H9 (cell line): ENCODE measurements around the gene SMIM36. TPM values are rescaled to one million over a fixed set of nuclear protein-coding genes. Genes with fewer than 3 reads are reported as not detected.

Source experiments
- DNase-seq: peaks from one replicate; pipeline ENCODE4 v3.0.0-alpha.2; 2017
- H2AFZ ChIP-seq: one replicate; pipeline ENCODE4 v1.6.1; 2013; ENCODE audit warnings: mild to moderate bottlenecking, low read length, control low read depth, moderate library complexity
- H2AK5ac ChIP-seq: 2 replicates; pipeline ENCODE4 v1.6.1; 2013; ENCODE audit warnings: low read length, control low read depth, mixed read lengths; ENCODE audit not compliant: insufficient read length
- H2BK120ac ChIP-seq: one replicate; pipeline ENCODE4 v1.6.1; 2013; ENCODE audit warnings: low read depth, mild to moderate bottlenecking, low read length, control low read depth, inconsistent platforms; ENCODE audit not compliant: poor library complexity, severe bottlenecking
- H2BK12ac ChIP-seq: 2 replicates; pipeline ENCODE4 v1.6.1; 2013; ENCODE audit warnings: low read length, control low read depth, mixed read lengths, low read depth; ENCODE audit not compliant: insufficient read length
- H2BK15ac ChIP-seq: 2 replicates; pipeline ENCODE4 v1.6.1; 2013; ENCODE audit warnings: low read depth, low read length, control low read depth
- H2BK20ac ChIP-seq: one replicate; pipeline ENCODE4 v1.6.1; 2013; ENCODE audit warnings: low read depth, mild to moderate bottlenecking, low read length, control low read depth, inconsistent platforms; ENCODE audit not compliant: poor library complexity, severe bottlenecking
- H2BK5ac ChIP-seq: 2 replicates; pipeline ENCODE4 v1.6.1; 2013; ENCODE audit warnings: low read length, control low read depth, mixed read lengths; ENCODE audit not compliant: insufficient read length
- H3K14ac ChIP-seq: 2 replicates; pipeline ENCODE4 v1.6.1; 2013; ENCODE audit warnings: low read length, control low read depth; ENCODE audit not compliant: insufficient read depth
- H3K18ac ChIP-seq: 2 replicates; pipeline ENCODE4 v1.6.1; 2013; ENCODE audit warnings: low read depth, mild to moderate bottlenecking, mixed read lengths, low read length, control low read depth; ENCODE audit not compliant: insufficient read length
- H3K23ac ChIP-seq: 2 replicates; pipeline ENCODE4 v1.6.1; 2013; ENCODE audit warnings: low read length, control low read depth, mixed read lengths, low read depth; ENCODE audit not compliant: insufficient read length
- H3K23me2 ChIP-seq: 2 replicates; pipeline ENCODE4 v1.6.1; 2013; ENCODE audit warnings: low read depth, mild to moderate bottlenecking, mixed read lengths, low read length, control low read depth; ENCODE audit not compliant: insufficient read length, poor library complexity, severe bottlenecking
- H3K27ac ChIP-seq: 2 replicates; pipeline ENCODE4 v1.5.1; 2013; ENCODE audit warnings: low read length, control low read depth, mixed read lengths, low read depth; ENCODE audit not compliant: insufficient read length
- H3K27me3 ChIP-seq: 2 replicates; pipeline ENCODE4 v1.6.1; 2013; ENCODE audit warnings: low read length, control low read depth, inconsistent platforms; ENCODE audit not compliant: insufficient read depth
- H3K4ac ChIP-seq: 2 replicates; pipeline ENCODE4 v1.6.1; 2013; ENCODE audit warnings: low read depth, mild to moderate bottlenecking, control low read depth, inconsistent platforms, low read length, moderate library complexity
- H3K4me1 ChIP-seq: 2 replicates; pipeline ENCODE4 v1.6.1; 2013; ENCODE audit warnings: low read length, control low read depth, inconsistent platforms; ENCODE audit not compliant: insufficient read depth
- H3K4me2 ChIP-seq: 2 replicates; pipeline ENCODE4 v1.6.1; 2013; ENCODE audit warnings: low read length, control low read depth, mixed read lengths; ENCODE audit not compliant: insufficient read length, insufficient read depth
- H3K56ac ChIP-seq: 2 replicates; pipeline ENCODE4 v1.6.1; 2013; ENCODE audit warnings: low read depth, mild to moderate bottlenecking, mixed read lengths, low read length, control low read depth; ENCODE audit not compliant: insufficient read length
- H3K79me1 ChIP-seq: 2 replicates; pipeline ENCODE4 v1.6.1; 2013; ENCODE audit warnings: low read depth, mild to moderate bottlenecking, moderate library complexity, low read length, control low read depth, inconsistent platforms; ENCODE audit not compliant: insufficient read depth, poor library complexity, severe bottlenecking
- H3K79me2 ChIP-seq: 2 replicates; pipeline ENCODE4 v1.6.1; 2013; ENCODE audit warnings: low read length, control low read depth, inconsistent platforms; ENCODE audit not compliant: insufficient read depth
- H3K9ac ChIP-seq: 2 replicates; pipeline ENCODE4 v1.6.1; 2013; ENCODE audit warnings: low read length, control low read depth, mixed read lengths; ENCODE audit not compliant: insufficient read length; ENCODE audit errors: extremely low read depth
- H3K9me3 ChIP-seq: one replicate; pipeline ENCODE4 v1.6.1; 2013; ENCODE audit warnings: low read depth, low read length, inconsistent platforms; ENCODE audit not compliant: control insufficient read depth
- H3T11ph ChIP-seq: one replicate; pipeline ENCODE4 v1.6.1; 2013; ENCODE audit warnings: mild to moderate bottlenecking, low read length, control low read depth, inconsistent platforms
- H4K20me1 ChIP-seq: one replicate; pipeline ENCODE4 v1.6.1; 2013; ENCODE audit not compliant: control insufficient read depth, insufficient read length, insufficient read depth
- H4K5ac ChIP-seq: 2 replicates; pipeline ENCODE4 v1.6.1; 2013; ENCODE audit warnings: low read depth, mild to moderate bottlenecking, mixed read lengths, low read length, control low read depth; ENCODE audit not compliant: insufficient read length
- H4K8ac ChIP-seq: replicated peaks from 2 replicates; pipeline ENCODE4 v1.6.1; 2013; ENCODE audit warnings: low read length, control low read depth, mixed read lengths, low read depth; ENCODE audit not compliant: insufficient read length
- H4K91ac ChIP-seq: 2 replicates; pipeline ENCODE4 v1.6.1; 2013; ENCODE audit warnings: low read depth, mild to moderate bottlenecking, moderate library complexity, mixed read lengths, low read length, control low read depth; ENCODE audit not compliant: insufficient read length
- H3K27ac Mint-ChIP-seq, 3 experiments: 2 replicates in 2 of 3; 3 replicates in 1 of 3; pipeline ENCODE4 v1.8.0; 2020 to 2021; ENCODE audit warnings: mixed read lengths in 3 of 3, mild to moderate bottlenecking in 1 of 3, moderate library complexity in 1 of 3
- H3K27me3 Mint-ChIP-seq: 2 replicates; pipeline ENCODE4 v1.8.0; 2021; ENCODE audit warnings: low read depth, mild to moderate bottlenecking, moderate library complexity, mixed read lengths
- H3K36me3 Mint-ChIP-seq, 3 experiments: 2 replicates in 2 of 3; 3 replicates in 1 of 3; pipeline ENCODE4 v1.8.0; 2020 to 2021; ENCODE audit warnings: low read depth in 3 of 3, mixed read lengths in 3 of 3; ENCODE audit not compliant: insufficient read depth in 1 of 3
- H3K4me1 Mint-ChIP-seq, 2 experiments: 2 replicates each; pipeline ENCODE4 v1.8.0; 2020; ENCODE audit warnings: mixed read lengths in 2 of 2
- H3K4me3 Mint-ChIP-seq, 2 experiments: 2 replicates in 1 of 2; 3 replicates in 1 of 2; pipeline ENCODE4 v1.8.0; 2020 to 2021; ENCODE audit warnings: mild to moderate bottlenecking in 2 of 2, mixed read lengths in 2 of 2, moderate library complexity in 1 of 2
- H3K9me3 Mint-ChIP-seq, 2 experiments: 2 replicates in 1 of 2; 3 replicates in 1 of 2; pipeline ENCODE4 v1.8.0; 2020; ENCODE audit warnings: mild to moderate bottlenecking in 2 of 2, mixed read lengths in 2 of 2, moderate library complexity in 1 of 2
- CTCF ChIP-seq: fragments of 200-600 bp; sonication (generic); conservative IDR thresholded peaks from 3 replicates; pipeline ENCODE4 v1.8.0; 2021; ENCODE audit warnings: antibody characterized with exemption, mild to moderate bottlenecking
- WGBS: extraction: QIAGEN DNeasy Blood & Tissue Kit; methylation state at CpG from one replicate; pipeline ENCODE4 v1.1.7; 2013; ENCODE audit warnings: missing lambda C conversion rate, low lambda C conversion rate, mixed read lengths; ENCODE audit not compliant: insufficient read length; ENCODE audit errors: extremely low coverage; 5-methylcytosine and 5-hydroxymethylcytosine counted together
- total RNA-seq: library from RNA; stranded (reverse); gene quantifications from 2 replicates; pipeline ENCODE4 v1.2.1, GENCODE V29; 2021

SMIM36 gene
- total RNA-seq, 1 experiment from 2014 or later = not detected

GRCh38 chr17:55490376-55490775 is 20.9 kb downstream of the SMIM36 start:
- no peak overlapping the region; a peak in 1 of 7 replicates for H3K27ac Mint-ChIP-seq
- H3K23me2 ChIP-seq = no peaks in the 10 kb centered on the region
- no peak overlapping the region for H3K14ac ChIP-seq
- no peak overlapping the region for H3K27ac ChIP-seq
- no peak overlapping the region for H2BK15ac ChIP-seq
- H3K4me3 Mint-ChIP-seq = no peak overlapping the region
- H2BK12ac ChIP-seq = no peak overlapping the region
- H2BK120ac ChIP-seq = no peak overlapping the region
- no peaks in the 10 kb centered on the region for H3K9me3 ChIP-seq
- peaks cover 15 to 21% of the 10 kb centered on the region in 2 experiments for H3K4me1 Mint-ChIP-seq
- H3K56ac ChIP-seq = no peak overlapping the region
- WGBS = no CpG with 5 or more reads among the region's 4 CpGs
- H2BK20ac ChIP-seq = no peak overlapping the region
- no peak for DNase-seq
- H2AK5ac ChIP-seq = no peak overlapping the region
- no peaks in the 10 kb centered on the region for H3K4me1 ChIP-seq
- H2BK5ac ChIP-seq = no peak overlapping the region
- H3K27me3 ChIP-seq = no peaks in the 10 kb centered on the region
- no peak overlapping the region for H3K9ac ChIP-seq
- H3K4ac ChIP-seq = no peak overlapping the region
- no peaks in the 10 kb centered on the region for H3K79me2 ChIP-seq
- no peaks in the 10 kb centered on the region for H3K36me3 Mint-ChIP-seq
- no peak overlapping the region for H3T11ph ChIP-seq
- H3K4me2 ChIP-seq = no peak overlapping the region
- H2AFZ ChIP-seq = no peak overlapping the region
- H3K23ac ChIP-seq = no peak overlapping the region
- no peak overlapping the region for H3K18ac ChIP-seq
- no peaks in the 10 kb centered on the region for H3K79me1 ChIP-seq
- no peak overlapping the region for H4K8ac ChIP-seq
- H3K27me3 Mint-ChIP-seq = no peaks in the 10 kb centered on the region
- no peak overlapping the region for H4K91ac ChIP-seq
- no peaks in the 10 kb centered on the region; a peak in 1 of 5 replicates for H3K9me3 Mint-ChIP-seq
- TF ChIP-seq CTCF = no peak
- no peak overlapping the region for H4K5ac ChIP-seq
- H4K20me1 ChIP-seq = no peaks in the 10 kb centered on the region
